H9 (cell line): ENCODE measurements around the gene CAPSL. TPM values are rescaled to one million over a fixed set of nuclear protein-coding genes. Genes with fewer than 3 reads are reported as not detected.

Experiments
- DNase-seq: peaks from one replicate; pipeline ENCODE4 v3.0.0-alpha.2; 2017
- H2AFZ ChIP-seq: one replicate; pipeline ENCODE4 v1.6.1; 2013; ENCODE audit warnings: mild to moderate bottlenecking, low read length, control low read depth, moderate library complexity
- H2AK5ac ChIP-seq: 2 replicates; pipeline ENCODE4 v1.6.1; 2013; ENCODE audit warnings: low read length, control low read depth, mixed read lengths; ENCODE audit not compliant: insufficient read length
- H2BK120ac ChIP-seq: one replicate; pipeline ENCODE4 v1.6.1; 2013; ENCODE audit warnings: low read depth, mild to moderate bottlenecking, low read length, control low read depth, inconsistent platforms; ENCODE audit not compliant: poor library complexity, severe bottlenecking
- H2BK12ac ChIP-seq: 2 replicates; pipeline ENCODE4 v1.6.1; 2013; ENCODE audit warnings: low read length, control low read depth, mixed read lengths, low read depth; ENCODE audit not compliant: insufficient read length
- H2BK15ac ChIP-seq: 2 replicates; pipeline ENCODE4 v1.6.1; 2013; ENCODE audit warnings: low read depth, low read length, control low read depth
- H2BK20ac ChIP-seq: one replicate; pipeline ENCODE4 v1.6.1; 2013; ENCODE audit warnings: low read depth, mild to moderate bottlenecking, low read length, control low read depth, inconsistent platforms; ENCODE audit not compliant: poor library complexity, severe bottlenecking
- H2BK5ac ChIP-seq: 2 replicates; pipeline ENCODE4 v1.6.1; 2013; ENCODE audit warnings: low read length, control low read depth, mixed read lengths; ENCODE audit not compliant: insufficient read length
- H3K14ac ChIP-seq: 2 replicates; pipeline ENCODE4 v1.6.1; 2013; ENCODE audit warnings: low read length, control low read depth; ENCODE audit not compliant: insufficient read depth
- H3K18ac ChIP-seq: 2 replicates; pipeline ENCODE4 v1.6.1; 2013; ENCODE audit warnings: low read depth, mild to moderate bottlenecking, mixed read lengths, low read length, control low read depth; ENCODE audit not compliant: insufficient read length
- H3K23ac ChIP-seq: 2 replicates; pipeline ENCODE4 v1.6.1; 2013; ENCODE audit warnings: low read length, control low read depth, mixed read lengths, low read depth; ENCODE audit not compliant: insufficient read length
- H3K23me2 ChIP-seq: 2 replicates; pipeline ENCODE4 v1.6.1; 2013; ENCODE audit warnings: low read depth, mild to moderate bottlenecking, mixed read lengths, low read length, control low read depth; ENCODE audit not compliant: insufficient read length, poor library complexity, severe bottlenecking
- H3K27ac ChIP-seq: 2 replicates; pipeline ENCODE4 v1.5.1; 2013; ENCODE audit warnings: low read length, control low read depth, mixed read lengths, low read depth; ENCODE audit not compliant: insufficient read length
- H3K27me3 ChIP-seq: 2 replicates; pipeline ENCODE4 v1.6.1; 2013; ENCODE audit warnings: low read length, control low read depth, inconsistent platforms; ENCODE audit not compliant: insufficient read depth
- H3K4ac ChIP-seq: 2 replicates; pipeline ENCODE4 v1.6.1; 2013; ENCODE audit warnings: low read depth, mild to moderate bottlenecking, control low read depth, inconsistent platforms, low read length, moderate library complexity
- H3K4me1 ChIP-seq: 2 replicates; pipeline ENCODE4 v1.6.1; 2013; ENCODE audit warnings: low read length, control low read depth, inconsistent platforms; ENCODE audit not compliant: insufficient read depth
- H3K4me2 ChIP-seq: 2 replicates; pipeline ENCODE4 v1.6.1; 2013; ENCODE audit warnings: low read length, control low read depth, mixed read lengths; ENCODE audit not compliant: insufficient read length, insufficient read depth
- H3K56ac ChIP-seq: 2 replicates; pipeline ENCODE4 v1.6.1; 2013; ENCODE audit warnings: low read depth, mild to moderate bottlenecking, mixed read lengths, low read length, control low read depth; ENCODE audit not compliant: insufficient read length
- H3K79me1 ChIP-seq: 2 replicates; pipeline ENCODE4 v1.6.1; 2013; ENCODE audit warnings: low read depth, mild to moderate bottlenecking, moderate library complexity, low read length, control low read depth, inconsistent platforms; ENCODE audit not compliant: insufficient read depth, poor library complexity, severe bottlenecking
- H3K79me2 ChIP-seq: 2 replicates; pipeline ENCODE4 v1.6.1; 2013; ENCODE audit warnings: low read length, control low read depth, inconsistent platforms; ENCODE audit not compliant: insufficient read depth
- H3K9ac ChIP-seq: 2 replicates; pipeline ENCODE4 v1.6.1; 2013; ENCODE audit warnings: low read length, control low read depth, mixed read lengths; ENCODE audit not compliant: insufficient read length; ENCODE audit errors: extremely low read depth
- H3K9me3 ChIP-seq: one replicate; pipeline ENCODE4 v1.6.1; 2013; ENCODE audit warnings: low read depth, low read length, inconsistent platforms; ENCODE audit not compliant: control insufficient read depth
- H3T11ph ChIP-seq: one replicate; pipeline ENCODE4 v1.6.1; 2013; ENCODE audit warnings: mild to moderate bottlenecking, low read length, control low read depth, inconsistent platforms
- H4K20me1 ChIP-seq: one replicate; pipeline ENCODE4 v1.6.1; 2013; ENCODE audit not compliant: control insufficient read depth, insufficient read length, insufficient read depth
- H4K5ac ChIP-seq: 2 replicates; pipeline ENCODE4 v1.6.1; 2013; ENCODE audit warnings: low read depth, mild to moderate bottlenecking, mixed read lengths, low read length, control low read depth; ENCODE audit not compliant: insufficient read length
- H4K8ac ChIP-seq: replicated peaks from 2 replicates; pipeline ENCODE4 v1.6.1; 2013; ENCODE audit warnings: low read length, control low read depth, mixed read lengths, low read depth; ENCODE audit not compliant: insufficient read length
- H4K91ac ChIP-seq: 2 replicates; pipeline ENCODE4 v1.6.1; 2013; ENCODE audit warnings: low read depth, mild to moderate bottlenecking, moderate library complexity, mixed read lengths, low read length, control low read depth; ENCODE audit not compliant: insufficient read length
- H3K27ac Mint-ChIP-seq, 3 experiments: 2 replicates in 2 of 3; 3 replicates in 1 of 3; pipeline ENCODE4 v1.8.0; 2020 to 2021; ENCODE audit warnings: mixed read lengths in 3 of 3, mild to moderate bottlenecking in 1 of 3, moderate library complexity in 1 of 3
- H3K27me3 Mint-ChIP-seq: 2 replicates; pipeline ENCODE4 v1.8.0; 2021; ENCODE audit warnings: low read depth, mild to moderate bottlenecking, moderate library complexity, mixed read lengths
- H3K36me3 Mint-ChIP-seq, 3 experiments: 2 replicates in 2 of 3; 3 replicates in 1 of 3; pipeline ENCODE4 v1.8.0; 2020 to 2021; ENCODE audit warnings: low read depth in 3 of 3, mixed read lengths in 3 of 3; ENCODE audit not compliant: insufficient read depth in 1 of 3
- H3K4me1 Mint-ChIP-seq, 2 experiments: 2 replicates each; pipeline ENCODE4 v1.8.0; 2020; ENCODE audit warnings: mixed read lengths in 2 of 2
- H3K4me3 Mint-ChIP-seq, 2 experiments: 2 replicates in 1 of 2; 3 replicates in 1 of 2; pipeline ENCODE4 v1.8.0; 2020 to 2021; ENCODE audit warnings: mild to moderate bottlenecking in 2 of 2, mixed read lengths in 2 of 2, moderate library complexity in 1 of 2
- H3K9me3 Mint-ChIP-seq, 2 experiments: 2 replicates in 1 of 2; 3 replicates in 1 of 2; pipeline ENCODE4 v1.8.0; 2020; ENCODE audit warnings: mild to moderate bottlenecking in 2 of 2, mixed read lengths in 2 of 2, moderate library complexity in 1 of 2
- CTCF ChIP-seq: fragments of 200-600 bp; sonication (generic); conservative IDR thresholded peaks from 3 replicates; pipeline ENCODE4 v1.8.0; 2021; ENCODE audit warnings: antibody characterized with exemption, mild to moderate bottlenecking
- WGBS: extraction: QIAGEN DNeasy Blood & Tissue Kit; methylation state at CpG from one replicate; pipeline ENCODE4 v1.1.7; 2013; ENCODE audit warnings: missing lambda C conversion rate, low lambda C conversion rate, mixed read lengths; ENCODE audit not compliant: insufficient read length; ENCODE audit errors: extremely low coverage; 5-methylcytosine and 5-hydroxymethylcytosine counted together
- total RNA-seq: library from RNA; stranded (reverse); gene quantifications from 2 replicates; pipeline ENCODE4 v1.2.1, GENCODE V29; 2021

The CAPSL gene
- total RNA-seq, 1 experiment from 2014 or later: not detected

GRCh38 chr5:35939639-35940038 is 1.2 kb upstream of the CAPSL start:
- H3K36me3 Mint-ChIP-seq: no peaks in the 10 kb centered on the region
- H2BK20ac ChIP-seq: no peak overlapping the region
- no peak overlapping the region for H3K18ac ChIP-seq
- no peak for DNase-seq
- no peak overlapping the region for H4K8ac ChIP-seq
- H3K23me2 ChIP-seq: no peaks in the 10 kb centered on the region
- H3K27me3 Mint-ChIP-seq: peaks cover 18% of the 10 kb centered on the region
- no peak overlapping the region for H3T11ph ChIP-seq
- H3K56ac ChIP-seq: no peak overlapping the region
- H2AFZ ChIP-seq: no peak overlapping the region
- H3K27ac ChIP-seq: no peak overlapping the region
- H3K4me1 Mint-ChIP-seq: 0 out of 4 replicates have a peak, but pooled peaks cover 0 to 4% of the 10 kb centered on the region in 2 experiments
- no peaks in the 10 kb centered on the region for H3K27me3 ChIP-seq
- H3K9me3 ChIP-seq: no peaks in the 10 kb centered on the region
- H3K4me2 ChIP-seq: no peak overlapping the region
- H2BK15ac ChIP-seq: no peak overlapping the region
- no peak overlapping the region for H3K4ac ChIP-seq
- H2BK12ac ChIP-seq: no peak overlapping the region
- no peaks in the 10 kb centered on the region for H3K79me2 ChIP-seq
- TF ChIP-seq CTCF: 0 out of 3 replicates have a peak, but pooled peaks have one; percentile 21
- H2BK5ac ChIP-seq: no peak overlapping the region
- no peak overlapping the region for H2AK5ac ChIP-seq
- no CpG with 5 or more reads among the region's 3 CpGs for WGBS
- H3K23ac ChIP-seq: no peak overlapping the region
- no peak overlapping the region for H4K5ac ChIP-seq
- H3K4me1 ChIP-seq: no peaks in the 10 kb centered on the region
- H3K27ac Mint-ChIP-seq: no peak overlapping the region
- no peak overlapping the region for H2BK120ac ChIP-seq
- no peak overlapping the region for H3K4me3 Mint-ChIP-seq
- H3K79me1 ChIP-seq: no peaks in the 10 kb centered on the region
- no peak overlapping the region for H3K9ac ChIP-seq
- H4K20me1 ChIP-seq: no peaks in the 10 kb centered on the region
- no peak overlapping the region for H3K14ac ChIP-seq
- H4K91ac ChIP-seq: no peak overlapping the region
- H3K9me3 Mint-ChIP-seq: no peaks in the 10 kb centered on the region
